GM19023 (cell line): ENCODE data around the gene SLC24A3.

ENCODE experiments used
- ATAC-seq: cut with Tn5 transposase; IDR thresholded peaks from one replicate; pipeline ENCODE4 v1.9.1; 2021; ENCODE audit warnings: mild to moderate bottlenecking, moderate library complexity; ENCODE audit not compliant: unreplicated experiment

The SLC24A3 gene

GRCh38 chr20:19527509-19527908, 315.1 kb downstream of the SLC24A3 start:
- ATAC-seq: no peak

- ATAC-seq: no peak
Measured at GRCh38 chr20:19528286-19529030, 316.0 kb downstream of the SLC24A3 start.

GRCh38 chr20:19530006-19530405, 317.6 kb downstream of the SLC24A3 start:
- no peak for ATAC-seq

- no peak for ATAC-seq
Measured at GRCh38 chr20:19531446-19531845, 319.0 kb downstream of the SLC24A3 start.

- no peak for ATAC-seq
Measured at GRCh38 chr20:19538556-19538955, 326.1 kb downstream of the SLC24A3 start.

GRCh38 chr20:19539191-19539590, 326.7 kb downstream of the SLC24A3 start:
- ATAC-seq: no peak

- peak; percentile 58 for ATAC-seq
Measured at GRCh38 chr20:19540392-19540791, 327.9 kb downstream of the SLC24A3 start.

- no peak for ATAC-seq
Measured at GRCh38 chr20:19543101-19543500, 330.7 kb downstream of the SLC24A3 start.

GRCh38 chr20:19544684-19545083, 332.2 kb downstream of the SLC24A3 start:
- no peak for ATAC-seq

GRCh38 chr20:19546648-19547047, 334.2 kb downstream of the SLC24A3 start:
- no peak for ATAC-seq

- no peak for ATAC-seq
Measured at GRCh38 chr20:19547547-19547946, 335.1 kb downstream of the SLC24A3 start.

GRCh38 chr20:19549896-19550295, 337.5 kb downstream of the SLC24A3 start:
- no peak for ATAC-seq

GRCh38 chr20:19552221-19553180, 340.1 kb downstream of the SLC24A3 start:
- no peak for ATAC-seq

- ATAC-seq: no peak
Measured at GRCh38 chr20:19554666-19555065, 342.2 kb downstream of the SLC24A3 start.

- no peak for ATAC-seq
Measured at GRCh38 chr20:19555726-19556125, 343.3 kb downstream of the SLC24A3 start.

GRCh38 chr20:19557291-19557690, 344.8 kb downstream of the SLC24A3 start:
- ATAC-seq: no peak

- no peak for ATAC-seq
Measured at GRCh38 chr20:19560881-19561480, 348.5 kb downstream of the SLC24A3 start.

GRCh38 chr20:19562426-19562825, 350.0 kb downstream of the SLC24A3 start:
- ATAC-seq: no peak

- ATAC-seq: no peak
Measured at GRCh38 chr20:19564261-19564660, 351.8 kb downstream of the SLC24A3 start.

- no peak for ATAC-seq
Measured at GRCh38 chr20:19565736-19566135, 353.3 kb downstream of the SLC24A3 start.

GRCh38 chr20:19566226-19566945, 353.9 kb downstream of the SLC24A3 start:
- no peak for ATAC-seq
